GM10266 (cell line): ENCODE measurements around the gene IGSF3.

Source experiments
- DNase-seq: peaks from one replicate; pipeline ENCODE4 v3.0.0; 2012; ENCODE audit errors: extremely low spot score
- CTCF ChIP-seq: IDR thresholded peaks from 2 replicates; pipeline ENCODE4 v1.5.1; 2012; ENCODE audit warnings: mild to moderate bottlenecking, low read depth; ENCODE audit not compliant: control insufficient read depth, insufficient read depth; ENCODE audit errors: missing control alignments

Gene IGSF3

GRCh38 chr1:116537040-116537831 lies 130.3 kb downstream of the IGSF3 start:
- TF ChIP-seq CTCF, result no peak
- DNase-seq, result no peak

DNA sequence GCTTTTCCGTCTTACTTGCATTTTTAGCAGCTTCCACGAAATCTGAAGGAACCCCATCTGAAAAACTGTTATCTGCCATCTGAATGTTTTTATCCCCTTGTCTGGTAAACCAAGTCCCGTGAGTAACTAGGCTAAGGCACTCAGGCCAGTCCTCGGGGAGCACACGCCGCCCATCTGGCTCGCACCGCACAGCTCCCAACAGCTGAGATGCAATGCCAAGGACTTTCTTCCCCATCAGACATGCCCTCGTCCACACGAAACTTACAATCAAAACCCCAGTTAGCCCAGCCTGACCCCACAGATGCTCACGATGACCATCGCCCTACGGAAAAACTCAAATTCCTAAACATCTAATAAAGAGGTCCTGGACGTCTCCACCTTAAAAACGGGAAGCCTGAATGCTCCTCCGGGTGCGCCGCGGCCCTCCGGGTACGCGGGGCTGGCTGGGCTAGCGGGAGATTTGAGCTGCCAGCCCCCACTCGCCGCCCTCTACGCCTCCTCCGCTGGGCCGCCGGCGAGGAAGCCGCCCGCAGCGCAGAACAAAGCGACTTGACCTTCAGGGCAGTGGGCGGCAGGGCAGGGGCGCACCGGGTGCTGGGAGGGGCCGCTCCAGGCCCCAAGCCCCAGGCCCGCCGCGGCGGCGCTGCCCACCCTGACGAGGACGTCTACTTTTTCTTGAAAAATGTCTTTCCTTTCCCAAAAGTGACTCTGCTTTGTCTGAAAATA lies 133.4 kb downstream of the IGSF3 start:
- TF ChIP-seq CTCF, result no peak
- DNase-seq, result no peak

DNA sequence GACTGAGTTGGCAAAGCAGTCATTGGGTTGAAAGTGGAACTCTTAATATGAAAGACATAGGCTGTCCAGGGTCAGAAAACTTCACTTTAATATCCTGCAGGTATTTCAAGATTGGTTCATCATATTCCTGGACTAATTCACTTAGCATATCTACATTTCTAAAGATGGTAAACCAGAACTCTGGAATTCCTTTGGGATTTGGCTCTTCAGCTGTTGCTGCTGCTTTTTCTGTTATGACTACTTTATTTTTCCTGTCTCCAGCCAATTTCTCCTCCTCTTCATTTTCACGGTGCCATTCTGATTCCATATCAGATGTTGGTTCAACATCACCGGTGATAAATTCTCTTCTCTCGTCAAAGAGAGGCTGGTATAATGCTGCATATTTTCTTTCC lies 134.1 kb downstream of the IGSF3 start:
- TF ChIP-seq CTCF, result no peak
- DNase-seq, result no peak

- no peak for DNase-seq
Observed at GRCh38 chr1:116532671-116533428, 134.7 kb downstream of the IGSF3 start.

GRCh38 chr1:116531917-116532316 lies 135.6 kb downstream of the IGSF3 start:
- TF ChIP-seq CTCF, result no peak

More at GRCh38 chr1:116532671-116533428, 134.7 kb downstream of the IGSF3 start:
- no peak for TF ChIP-seq CTCF

DNA sequence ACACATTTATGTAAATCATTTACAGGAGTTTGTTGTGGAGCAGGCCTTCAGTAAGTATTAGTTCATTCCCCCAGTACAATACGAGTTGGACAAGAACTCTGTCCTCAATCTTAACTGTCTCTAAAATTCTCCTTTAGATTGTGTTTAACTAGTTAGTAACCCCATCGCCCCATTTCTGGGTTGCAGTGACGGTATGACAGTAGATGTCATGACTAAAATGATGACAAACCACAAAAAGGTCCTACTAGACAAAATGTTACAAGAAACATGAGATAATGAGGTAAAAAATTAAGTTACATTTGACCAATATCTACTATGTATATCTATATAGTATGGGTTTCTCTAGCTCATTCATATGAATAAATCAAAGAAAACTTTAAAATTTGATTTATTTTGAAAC lies 137.9 kb downstream of the IGSF3 start:
- no peak for TF ChIP-seq CTCF

More at GRCh38 chr1:116531917-116532316, 135.6 kb downstream of the IGSF3 start:
- no peak for DNase-seq

More for the DNA sequence above, 137.9 kb downstream of the IGSF3 start:
- DNase-seq, result no peak
